Neural cell (in vitro differentiated cells): Measurements from ENCODE around the gene PLAGL1. TPM values are rescaled to one million over a fixed set of nuclear protein-coding genes. Genes with fewer than 3 reads are reported as not detected.

ENCODE experiments used
- H2AFZ ChIP-seq: fragments of 200-600, 300-800 bp; sonication (generic), shearing (Covaris generic); 2 replicates; pipeline ENCODE4 v1.6.0; 2014; ENCODE audit warnings: low read depth, mild to moderate bottlenecking, antibody characterized with exemption, low read length, moderate library complexity
- H3F3A ChIP-seq: fragments of 200-600 bp; shearing (Covaris generic); 2 replicates; pipeline ENCODE4 v1.6.1; 2016; ENCODE audit warnings: mild to moderate bottlenecking, moderate library complexity, mixed read lengths, antibody characterized with exemption, low read length; ENCODE audit not compliant: insufficient read depth, poor library complexity, severe bottlenecking
- H3K27ac ChIP-seq: fragments of 200-600, 300-800 bp; sonication (generic), shearing (Covaris generic); 2 replicates; pipeline ENCODE4 v1.5.1; 2014; ENCODE audit warnings: mild to moderate bottlenecking, low read length, moderate library complexity
- H3K27me3 ChIP-seq: fragments of 300-800, 200-600 bp; sonication (generic), shearing (Covaris generic); 2 replicates; pipeline ENCODE4 v1.6.0; 2014; ENCODE audit warnings: mild to moderate bottlenecking, low read depth, low read length, moderate library complexity; ENCODE audit not compliant: insufficient read depth
- H3K36me3 ChIP-seq: fragments of 300-800, 200-600 bp; sonication (generic), shearing (Covaris generic); 2 replicates; pipeline ENCODE4 v1.5.1; 2014; ENCODE audit warnings: mild to moderate bottlenecking, antibody characterized with exemption, low read length, moderate library complexity; ENCODE audit not compliant: insufficient read depth
- H3K4me2 ChIP-seq: fragments of 300-800, 200-600 bp; sonication (generic), shearing (Covaris generic); 2 replicates; pipeline ENCODE4 v1.6.0; 2014; ENCODE audit warnings: mild to moderate bottlenecking, low read length
- H3K4me3 ChIP-seq: fragments of 300-800, 200-600 bp; sonication (generic), shearing (Covaris generic); 2 replicates; pipeline ENCODE4 v1.5.1; 2014; ENCODE audit warnings: mild to moderate bottlenecking, low read length, moderate library complexity
- H3K79me2 ChIP-seq: fragments of 200-600 bp; shearing (Covaris generic); replicated peaks from 2 replicates; pipeline ENCODE4 v1.6.0; 2014; ENCODE audit warnings: mild to moderate bottlenecking, low read length, moderate library complexity; ENCODE audit not compliant: insufficient read depth
- H3K9ac ChIP-seq: fragments of 300-800, 200-600 bp; sonication (generic), shearing (Covaris generic); 2 replicates; pipeline ENCODE4 v1.6.1; 2016; ENCODE audit warnings: mild to moderate bottlenecking, low read length, mixed read lengths
- H3K9me2 ChIP-seq: fragments of 200-600 bp; shearing (Covaris generic); 2 replicates; pipeline ENCODE4 v1.6.1; 2016; ENCODE audit warnings: mild to moderate bottlenecking, low read length, mixed read lengths; ENCODE audit not compliant: insufficient read depth
- H3K9me3 ChIP-seq: fragments of 200-600, 300-800 bp; sonication (generic), shearing (Covaris generic); 2 replicates; pipeline ENCODE4 v1.6.1; 2016; ENCODE audit warnings: mild to moderate bottlenecking, mixed run types, low read length, moderate library complexity, mixed read lengths
- H4K20me1 ChIP-seq: fragments of 200-600 bp; shearing (Covaris generic); 2 replicates; pipeline ENCODE4 v1.6.1; 2016; ENCODE audit warnings: mild to moderate bottlenecking, mixed run types; ENCODE audit not compliant: insufficient read depth
- EP300 ChIP-seq: fragments of 450-650 bp; conservative IDR thresholded peaks from 2 replicates; pipeline ENCODE4 v1.6.1; 2014; ENCODE audit warnings: antibody characterized with exemption, mild to moderate bottlenecking, moderate library complexity; ENCODE audit not compliant: poor library complexity, severe bottlenecking
- EZH2 ChIP-seq: fragments of 200-600, 300-800 bp; shearing (Covaris generic), sonication (generic); IDR thresholded peaks from 2 replicates; pipeline ENCODE4 v1.6.1; 2014; ENCODE audit warnings: antibody characterized with exemption, low read length, borderline replicate concordance, mild to moderate bottlenecking; ENCODE audit not compliant: insufficient read depth, poor library complexity, severe bottlenecking
- MXI1 ChIP-seq: fragments of 450-650 bp; conservative IDR thresholded peaks from 2 replicates; pipeline ENCODE4 v1.6.1; 2014; ENCODE audit warnings: antibody characterized with exemption, mild to moderate bottlenecking; ENCODE audit not compliant: poor library complexity, severe bottlenecking
- POLR2AphosphoS5 ChIP-seq: IDR thresholded peaks from 2 replicates; pipeline ENCODE4 v1.6.1; 2012
- RAD21 ChIP-seq: fragments of 450-650 bp; conservative IDR thresholded peaks from 2 replicates; pipeline ENCODE4 v1.6.1; 2014; ENCODE audit warnings: antibody characterized with exemption, mild to moderate bottlenecking, moderate library complexity
- REST ChIP-seq: IDR thresholded peaks from 2 replicates; pipeline ENCODE4 v1.6.1; 2012; ENCODE audit warnings: borderline replicate concordance
- SMC3 ChIP-seq: fragments of 450-650 bp; conservative IDR thresholded peaks from 2 replicates; pipeline ENCODE4 v1.6.1; 2014; ENCODE audit warnings: antibody characterized with exemption, mild to moderate bottlenecking, moderate library complexity; ENCODE audit not compliant: poor library complexity
- TAF1 ChIP-seq: IDR thresholded peaks from 2 replicates; pipeline ENCODE4 v1.6.1; 2012; ENCODE audit warnings: low read depth
- polyA plus RNA-seq: library from polyadenylated mRNA; depleted of rRNA; stranded (reverse); fragments of >200 nt; gene quantifications from 2 replicates; pipeline ENCODE4 v1.2.3, GENCODE V29; 2014
- TF ChIP-seq, protein P1 (sequence below): fragments of 450-650 bp; IDR thresholded peaks from 2 replicates; pipeline ENCODE4 v1.5.1; 2014; ENCODE audit warnings: antibody characterized with exemption, mild to moderate bottlenecking, moderate library complexity; ENCODE audit not compliant: poor library complexity, severe bottlenecking

The PLAGL1 gene
- polyA plus RNA-seq, 1 donor from 2014 or later, result 22.3 TPM

DNA sequence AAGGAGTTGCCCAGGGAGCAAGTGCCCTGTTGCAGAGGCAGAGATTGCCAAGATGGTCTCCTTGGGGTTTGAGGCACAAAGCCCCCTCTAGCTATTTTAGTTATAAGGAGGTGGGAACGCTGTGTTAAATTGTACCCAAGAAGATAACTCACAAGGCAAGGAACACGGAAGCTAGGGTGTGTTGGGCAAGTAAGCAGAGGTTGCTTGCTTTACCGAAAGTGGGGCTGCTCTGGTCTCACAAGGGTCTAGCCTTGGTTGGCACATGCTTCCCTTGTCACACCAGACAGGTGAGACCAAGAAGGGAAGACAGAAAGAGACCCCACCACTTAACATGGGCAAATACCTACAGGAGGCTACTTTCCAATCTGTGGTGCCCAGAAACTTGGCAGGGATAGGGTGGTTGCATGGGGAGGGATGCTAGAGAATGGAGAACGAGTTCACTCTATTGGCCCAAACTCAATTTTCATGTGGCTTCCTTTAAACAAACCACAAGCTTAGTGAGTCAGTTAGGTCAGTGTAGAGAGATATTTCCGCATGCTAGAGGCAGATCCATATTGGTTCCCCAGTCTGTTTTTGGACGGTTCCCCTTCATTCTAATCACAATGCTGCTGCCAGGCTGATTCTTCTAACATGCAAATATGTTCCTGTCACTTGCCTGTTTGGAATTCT, 42.4 kb downstream of the PLAGL1 start:
- Histone ChIP-seq H3F3A (no peaks in the 10 kb centered on the region), H3K79me2 (no peaks in the 10 kb centered on the region), H2AFZ (no peak overlapping the region), H3K27me3 (peaks cover 6% of the 10 kb centered on the region), H3K9ac (no peak overlapping the region), H3K36me3 (no peaks in the 10 kb centered on the region), H3K9me2 (no peaks in the 10 kb centered on the region), H3K27ac (no peak overlapping the region), H3K9me3 (no peaks in the 10 kb centered on the region), H4K20me1 (no peaks in the 10 kb centered on the region), H3K4me3 (no peak overlapping the region), H3K4me2 (no peak overlapping the region)
- TF ChIP-seq SMC3 (no peak), TAF1 (no peak), RAD21 (no peak), REST (no peak), EP300 (no peak), EZH2 (no peak), POLR2AphosphoS5 (no peak)
- TF ChIP-seq, protein P1, sequence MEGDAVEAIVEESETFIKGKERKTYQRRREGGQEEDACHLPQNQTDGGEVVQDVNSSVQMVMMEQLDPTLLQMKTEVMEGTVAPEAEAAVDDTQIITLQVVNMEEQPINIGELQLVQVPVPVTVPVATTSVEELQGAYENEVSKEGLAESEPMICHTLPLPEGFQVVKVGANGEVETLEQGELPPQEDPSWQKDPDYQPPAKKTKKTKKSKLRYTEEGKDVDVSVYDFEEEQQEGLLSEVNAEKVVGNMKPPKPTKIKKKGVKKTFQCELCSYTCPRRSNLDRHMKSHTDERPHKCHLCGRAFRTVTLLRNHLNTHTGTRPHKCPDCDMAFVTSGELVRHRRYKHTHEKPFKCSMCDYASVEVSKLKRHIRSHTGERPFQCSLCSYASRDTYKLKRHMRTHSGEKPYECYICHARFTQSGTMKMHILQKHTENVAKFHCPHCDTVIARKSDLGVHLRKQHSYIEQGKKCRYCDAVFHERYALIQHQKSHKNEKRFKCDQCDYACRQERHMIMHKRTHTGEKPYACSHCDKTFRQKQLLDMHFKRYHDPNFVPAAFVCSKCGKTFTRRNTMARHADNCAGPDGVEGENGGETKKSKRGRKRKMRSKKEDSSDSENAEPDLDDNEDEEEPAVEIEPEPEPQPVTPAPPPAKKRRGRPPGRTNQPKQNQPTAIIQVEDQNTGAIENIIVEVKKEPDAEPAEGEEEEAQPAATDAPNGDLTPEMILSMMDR, result no peak

DNA sequence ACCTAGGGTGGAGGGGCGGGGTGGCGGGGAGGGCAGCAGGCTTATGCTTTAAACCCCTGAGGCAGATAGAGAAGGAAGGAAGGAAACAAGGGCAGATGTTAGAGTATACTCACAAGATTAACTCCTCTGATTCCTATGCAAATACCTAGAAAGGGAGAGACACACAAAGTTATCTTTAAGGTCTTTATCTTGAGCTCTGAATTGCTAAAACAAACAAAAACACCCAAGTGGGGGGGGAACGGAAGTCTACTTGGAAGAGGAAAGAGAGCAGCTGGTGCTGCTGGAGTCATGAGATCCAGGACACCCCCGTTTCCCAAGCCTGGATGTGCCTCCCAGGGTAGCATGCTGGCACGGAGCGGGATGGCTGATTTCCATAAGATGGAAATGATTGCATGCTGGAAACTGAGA, 43.4 kb downstream of the PLAGL1 start:
- H3K4me3 ChIP-seq, result no peak overlapping the region
- TF ChIP-seq TAF1, result no peak
- TF ChIP-seq POLR2AphosphoS5, result no peak
- no peak for TF ChIP-seq RAD21
- TF ChIP-seq SMC3, result no peak
- no peak for TF ChIP-seq REST
- no peak for TF ChIP-seq EZH2
- no peak for TF ChIP-seq MXI1
- TF ChIP-seq, protein P1, result no peak
- TF ChIP-seq EP300, result no peak

More for the DNA sequence above, 43.4 kb downstream of the PLAGL1 start:
- Histone ChIP-seq H3K27me3 (no peaks in the 10 kb centered on the region), H2AFZ (no peak overlapping the region), H3K36me3 (no peaks in the 10 kb centered on the region), H3K9ac (no peak overlapping the region), H3K9me3 (no peaks in the 10 kb centered on the region), H3K9me2 (no peaks in the 10 kb centered on the region), H3K4me2 (no peak overlapping the region), H3K79me2 (no peaks in the 10 kb centered on the region), H3F3A (no peaks in the 10 kb centered on the region), H4K20me1 (no peaks in the 10 kb centered on the region), H3K27ac (no peak overlapping the region)
